Measurements from ENCODE around the gene PABPN1L. TPM values are rescaled to one million over a fixed set of nuclear protein-coding genes. Genes with fewer than 3 reads are reported as not detected.
A peak's percentile ranks its signal among the peaks of the same experiment; 100 is the strongest.

Gene PABPN1L
- total and polyA plus RNA-seq, 9 of the 15 experiments (the other 6 are each of a cell fraction or from before 2014, with no cell fraction given): 0.11 to 0.32 TPM; not detected in 7

- peak; percentile 71; the same call in 1 of the 2 replicates for TF ChIP-seq JUN (IDR thresholded peaks at IDR 0.05; ENCODE audit: borderline replicate concordance, low read depth, low read length)
- TF ChIP-seq JUN (CRISPR knock-in tag; IDR thresholded peaks at IDR 0.05; ENCODE audit: borderline replicate concordance): no peak
- TF ChIP-seq RBM22 (IDR thresholded peaks at IDR 0.05; ENCODE audit: low read depth, low read length, poor library complexity, severe bottlenecking): peak; percentile 100
- TF ChIP-seq PML (IDR thresholded peaks at IDR 0.05; ENCODE audit: low read length): 0 out of 2 replicates have a peak, but pooled peaks have one; percentile 14
- peak; percentile 53 for TF ChIP-seq ZFX (CRISPR knock-in tag; IDR thresholded peaks at IDR 0.05)
- TF ChIP-seq NEUROD1 (IDR thresholded peaks at IDR 0.05; ENCODE audit: borderline replicate concordance, low read depth, low read length, partially characterized antibody): peak; percentile 93
- 0 out of 2 replicates have a peak, but pooled peaks have one; percentile 31 for TF ChIP-seq MTA3 (IDR thresholded peaks at IDR 0.05; ENCODE audit: borderline replicate concordance)
- no peak for TF ChIP-seq ATF1 (CRISPR knock-in tag; IDR thresholded peaks at IDR 0.05)
- peak; percentile 74 for TF ChIP-seq ATF1 (tag; IDR thresholded peaks at IDR 0.05)
- TF ChIP-seq MYBL2 (IDR thresholded peaks at IDR 0.05; ENCODE audit: low read depth): no peak
- no peak for TF ChIP-seq MYBL2 (CRISPR knock-in tag; IDR thresholded peaks at IDR 0.05; ENCODE audit: borderline replicate concordance)
- no peak for TF ChIP-seq SMARCA5 (IDR thresholded peaks at IDR 0.05)
- no peak for TF ChIP-seq HLTF (IDR thresholded peaks at IDR 0.05)
- peak; percentile 96 for TF ChIP-seq MITF (IDR thresholded peaks at IDR 0.05)
- peak; percentile 98 for TF ChIP-seq USF2 (CRISPR knock-in tag; IDR thresholded peaks at IDR 0.05)
- TF ChIP-seq ZNF75A (CRISPR knock-in tag; IDR thresholded peaks at IDR 0.05): no peak
- TF ChIP-seq SP1 (CRISPR knock-in tag; IDR thresholded peaks at IDR 0.05): peak; percentile 95
- TF ChIP-seq TCF3 (CRISPR knock-in tag; IDR thresholded peaks at IDR 0.05): peak; percentile 17; the same call in 1 of the 2 replicates
- 0 out of 2 replicates have a peak, but pooled peaks have one; percentile 44 for TF ChIP-seq ELF2 (CRISPR knock-in tag; IDR thresholded peaks at IDR 0.05)
- TF ChIP-seq FOXK2 (conservative IDR thresholded peaks at IDR 0.05 in 1 of 2, IDR thresholded peaks at IDR 0.05 in 1 of 2; ENCODE audit: low read depth in 2 of 2): peak in 1 of 2 experiments; percentile 64; a peak in 1 of 4 replicates
- peak; percentile 68 for TF ChIP-seq HCFC1 (IDR thresholded peaks at IDR 0.05; ENCODE audit: low read depth, low read length)
- TF ChIP-seq SUPT5H (IDR thresholded peaks at IDR 0.05): peak; percentile 66
- TF ChIP-seq ZNF639 (CRISPR knock-in tag; conservative IDR thresholded peaks at IDR 0.05 in 1 of 2, IDR thresholded peaks at IDR 0.05 in 1 of 2): 0 out of 4 replicates have a peak, but pooled peaks of 1 of the 2 experiments have one; percentile 50
- TF ChIP-seq TOE1 (IDR thresholded peaks at IDR 0.05; ENCODE audit: borderline replicate concordance): peak; percentile 100
- no peak for TF ChIP-seq TOE1 (CRISPR knock-in tag; IDR thresholded peaks at IDR 0.05; ENCODE audit: borderline replicate concordance, low read depth)
- TF ChIP-seq CTBP1 (IDR thresholded peaks at IDR 0.05; ENCODE audit: borderline replicate concordance): peak; percentile 47; the same call in 1 of the 2 replicates
These were observed 9.4 kb downstream of the PABPN1L start, which contains the start of the genes GALNS and TRAPPC2L (continued) for GRCh38 chr16:88856828-88857727.

Data from K562 (cell line).